ENCODE results near the gene STK32C.
"Not testable (repeated sequence)": the region's sequence is repeated elsewhere in the genome, so short reads cannot be mapped to it uniquely, and the experiment has no call there.

Gene STK32C

DNA sequence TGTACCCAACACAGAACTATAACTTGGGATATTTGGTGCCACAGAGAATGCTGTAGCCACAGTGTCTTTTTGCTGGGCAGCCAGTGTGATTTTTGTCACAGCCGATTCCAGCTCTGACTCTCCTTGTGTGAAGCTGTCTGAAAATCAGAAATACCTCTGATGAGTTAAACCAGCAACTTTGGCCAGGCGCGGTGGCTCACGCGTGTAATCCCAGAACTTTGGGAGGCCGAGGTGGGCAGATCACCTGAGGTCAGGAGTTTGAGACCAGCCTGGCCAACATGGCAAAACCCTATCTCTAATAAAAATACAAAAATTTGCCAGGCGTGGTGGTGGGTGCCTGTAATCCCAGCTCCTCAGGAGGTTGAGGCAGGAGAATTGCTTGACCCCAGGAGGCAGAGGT is 30.1 kb upstream of the STK32C start:
- DNase-seq = not testable (repeated sequence)

DNA sequence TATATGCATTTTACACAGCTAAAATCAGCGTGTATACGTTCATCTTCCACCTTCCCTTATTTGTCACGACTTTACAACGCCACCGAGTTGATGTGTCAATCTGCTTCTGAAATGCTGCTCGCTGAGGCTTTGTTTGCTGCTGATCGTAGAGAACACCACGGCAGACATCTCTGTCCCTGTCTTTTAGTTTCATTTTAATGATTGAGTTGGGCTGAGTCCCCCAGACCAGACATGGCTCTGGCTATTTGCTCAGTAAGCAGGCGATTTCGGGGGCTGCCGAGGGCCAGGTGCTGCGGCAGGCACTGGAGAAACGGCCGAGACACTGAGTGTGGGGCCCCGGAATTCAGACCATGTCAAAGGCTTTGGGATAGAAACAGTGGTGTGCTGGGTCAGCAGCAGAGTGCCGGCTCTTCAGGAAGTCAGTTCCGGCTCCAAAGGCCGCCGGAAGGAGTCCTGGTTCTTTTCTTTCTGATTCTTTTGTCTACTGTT is 29.2 kb upstream of the STK32C start:
- DNase-seq = no peak

DNA sequence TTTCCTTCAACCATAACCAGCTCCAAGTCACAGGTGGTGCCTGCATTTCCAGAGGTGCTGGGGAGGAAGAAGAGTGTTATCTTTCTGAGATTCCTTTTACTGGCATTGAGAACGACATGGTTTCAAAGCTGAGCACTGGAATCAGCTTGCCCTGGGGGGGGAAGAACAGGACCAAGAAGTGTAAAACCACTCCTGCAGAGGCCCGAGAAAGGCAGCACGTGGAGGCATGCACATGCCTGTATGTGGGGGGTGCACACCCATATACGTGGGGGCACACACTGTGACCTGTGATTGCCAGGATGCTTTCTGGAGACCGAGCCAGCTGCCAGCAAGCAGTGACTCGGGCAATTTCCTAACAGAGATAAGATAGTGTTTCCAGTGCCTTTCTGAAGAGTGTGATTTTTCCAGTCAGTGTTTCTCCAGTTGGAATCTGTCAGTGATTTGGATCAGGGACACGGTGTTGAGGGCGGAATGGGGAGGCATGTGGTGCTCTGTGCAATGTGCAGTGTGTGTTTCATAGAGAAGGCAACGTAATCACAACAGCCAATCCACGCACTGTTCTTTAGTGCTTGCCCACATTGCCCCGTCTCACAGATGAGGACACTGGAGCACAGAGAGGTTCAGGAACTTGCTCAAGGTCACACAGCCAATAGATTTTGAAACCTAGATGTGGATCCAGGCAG is 28.5 kb upstream of the STK32C start:
- DNase-seq = no peak

- no peak for DNase-seq
These were observed 27.7 kb upstream of the STK32C start for GRCh38 chr10:132335189-132336063.

DNA sequence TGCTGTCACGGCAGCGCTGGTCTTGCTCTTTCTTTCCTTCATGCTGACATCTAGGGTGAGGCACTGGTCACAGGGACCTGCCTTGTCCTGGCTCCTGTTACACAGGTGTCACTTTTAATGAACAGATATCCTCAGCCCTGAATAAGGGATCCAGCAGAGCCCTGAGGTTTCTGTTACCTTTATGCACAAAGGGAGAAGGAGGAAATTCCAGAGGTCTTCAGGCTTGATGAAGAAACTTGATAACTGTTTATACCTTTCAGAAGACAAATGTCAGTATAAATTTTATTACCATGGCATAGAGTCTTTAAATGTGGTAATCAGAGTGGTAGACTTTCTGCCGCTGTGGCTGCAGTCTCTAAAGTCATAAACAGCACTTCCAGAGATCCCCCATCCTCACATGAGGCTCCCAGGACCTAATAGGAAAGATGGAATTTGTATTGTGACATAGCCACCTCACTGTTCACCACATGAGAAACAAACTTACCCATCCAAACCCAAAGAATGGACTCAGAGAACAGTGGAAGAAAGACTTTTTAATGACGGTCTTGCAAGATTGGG is 27.0 kb upstream of the STK32C start:
- DNase-seq = no peak

DNA sequence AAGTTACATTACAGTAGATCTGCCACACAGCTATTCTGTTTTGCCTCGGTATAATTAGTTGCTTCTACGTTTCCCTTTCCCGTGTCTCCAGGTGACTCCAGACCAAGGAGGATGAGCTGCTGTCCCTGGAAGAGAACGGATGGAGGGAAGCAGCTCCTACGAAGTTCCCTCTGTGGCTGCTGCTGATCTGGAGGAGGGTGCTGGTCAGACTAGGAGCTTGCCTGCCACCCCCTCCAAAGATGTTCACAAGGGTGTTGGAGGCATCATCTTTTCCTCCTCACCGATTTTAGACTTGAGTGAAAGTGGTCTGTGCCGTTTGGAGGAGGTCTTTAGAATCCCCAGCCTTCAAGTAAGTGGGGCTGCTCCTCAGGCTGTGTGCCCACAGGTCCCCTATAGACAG is 25.6 kb upstream of the STK32C start:
- DNase-seq = no peak

- no peak for DNase-seq
These were observed 24.6 kb upstream of the STK32C start for GRCh38 chr10:132332433-132332754.

- DNase-seq = peak; percentile 100
These were observed 24.1 kb upstream of the STK32C start, which contains the start of gene LRRC27 for GRCh38 chr10:132331601-132332432. LRRC27 (plus strand) TSS chr10:132332193; CDS start chr10:132333525, 1,332 bp downstream.

GRCh38 chr10:132330486-132330833 is 22.7 kb upstream of the STK32C start:
- no peak for DNase-seq

DNA sequence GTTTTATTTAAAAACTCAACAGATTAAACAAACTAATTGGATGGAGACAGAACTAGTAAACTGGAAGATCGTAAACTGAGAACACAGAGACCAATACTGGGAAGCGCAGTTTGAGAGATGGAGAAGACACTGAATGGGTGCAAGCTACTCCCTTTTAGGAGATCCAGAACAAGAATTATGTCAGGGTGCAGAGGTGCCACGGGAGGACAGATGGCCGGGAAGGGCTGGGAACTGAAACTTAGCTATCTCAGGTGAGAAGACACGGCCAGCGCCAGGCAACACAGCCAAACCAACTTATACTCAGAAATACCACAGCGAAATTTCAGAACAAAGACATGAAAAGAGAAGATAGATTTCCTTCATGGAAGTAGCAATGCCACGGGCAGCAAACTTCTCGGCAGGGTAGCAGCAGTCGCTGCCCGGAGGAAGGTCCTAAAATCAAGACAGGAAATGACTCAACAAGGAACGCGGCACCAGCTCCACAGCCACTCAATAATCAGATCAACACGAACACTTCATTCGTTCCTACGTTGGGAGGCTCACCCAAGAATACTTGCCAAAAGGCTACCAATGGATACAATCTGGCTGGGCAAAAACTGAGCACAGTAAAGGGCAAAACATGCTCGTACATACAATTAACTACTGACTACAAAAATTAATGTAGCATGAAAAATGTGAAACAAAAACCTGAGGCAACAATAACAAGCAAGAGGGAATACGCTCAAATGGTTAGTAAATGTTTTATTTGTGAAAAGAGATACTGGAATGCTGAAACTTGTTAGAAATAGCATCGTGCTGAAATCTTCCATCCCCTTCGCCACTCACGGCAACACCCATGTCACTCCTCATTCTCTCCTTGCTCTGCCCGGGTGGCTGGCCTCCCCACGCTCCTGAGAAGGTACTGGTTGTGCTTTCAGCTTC is 22.1 kb upstream of the STK32C start:
- no peak for DNase-seq

GRCh38 chr10:132328738-132329137 is 21.0 kb upstream of the STK32C start:
- no peak for DNase-seq

DNA sequence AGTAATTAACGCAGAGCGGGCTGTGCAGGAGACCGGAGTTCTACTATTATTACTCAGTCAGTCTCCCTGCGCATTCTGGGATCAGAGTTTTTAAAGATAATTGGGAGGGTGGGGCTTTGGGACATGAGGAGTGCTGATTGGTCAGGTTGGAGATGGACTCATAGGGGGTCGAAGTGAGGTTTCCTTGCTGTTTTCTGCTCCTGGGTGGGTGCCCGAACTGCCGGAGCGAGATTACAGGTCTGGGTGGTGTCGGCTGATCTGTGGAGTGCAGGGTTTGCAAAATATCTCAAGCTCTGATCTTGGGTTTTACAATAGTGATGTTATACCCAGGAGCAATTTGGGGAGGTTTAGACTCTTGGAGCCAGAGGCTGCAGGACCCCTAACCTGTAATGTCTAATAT is 20.4 kb upstream of the STK32C start:
- DNase-seq = no peak

DNA sequence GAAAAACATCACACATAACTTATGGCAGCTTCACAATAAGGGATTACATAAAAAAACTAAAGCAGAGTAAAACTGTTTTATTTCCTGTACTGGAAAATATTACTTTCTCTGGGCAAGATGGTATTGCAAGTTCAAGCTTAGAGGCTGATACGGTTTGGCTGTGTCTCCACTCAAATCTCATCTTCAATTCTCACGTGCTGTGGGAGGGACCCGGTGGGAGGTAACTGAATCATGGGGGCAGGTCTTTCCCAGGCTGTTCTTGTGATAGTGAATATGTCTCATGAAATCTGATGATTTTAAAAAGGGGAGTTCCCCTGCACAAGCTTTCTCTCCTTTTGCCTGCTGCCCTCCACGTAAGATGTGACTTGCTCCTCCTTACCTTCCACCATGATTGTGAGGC is 19.2 kb upstream of the STK32C start:
- peak; percentile 42 for DNase-seq

- DNase-seq = no peak
These were observed 18.7 kb upstream of the STK32C start for GRCh38 chr10:132326344-132326889.

- no peak for DNase-seq
These were observed 16.4 kb upstream of the STK32C start for GRCh38 chr10:132324186-132324585.

GRCh38 chr10:132322586-132323048 is 14.9 kb upstream of the STK32C start:
- no peak for DNase-seq

- no peak for DNase-seq
These were observed 14.0 kb upstream of the STK32C start for GRCh38 chr10:132321726-132322125.

- DNase-seq = no peak
These were observed 13.1 kb upstream of the STK32C start for GRCh38 chr10:132320654-132321469.

- DNase-seq = no peak
These were observed 12.3 kb upstream of the STK32C start for GRCh38 chr10:132319853-132320653.

GRCh38 chr10:132317477-132317876 is 9.7 kb upstream of the STK32C start:
- DNase-seq = not testable (repeated sequence)

Data from activated T-cell treated with anti-CD3 and anti-CD28 coated beads for 4 hours (primary cell).